C4-2B (cell line): ENCODE data around the gene LRRN4CL.

Source experiments
- CTCF ChIP-seq: fragments of 450-650 bp; conservative IDR thresholded peaks from 2 replicates; pipeline ENCODE4 v1.5.1; 2017; ENCODE audit warnings: mild to moderate bottlenecking
- ZFX ChIP-seq: fragments of 450-650 bp; IDR thresholded peaks from 2 replicates; pipeline ENCODE4 v1.6.1; 2017

- TF ChIP-seq CTCF (no peak), ZFX (no peak)
Measured at GRCh38 chr11:62705880-62706849, 16.8 kb upstream of the LRRN4CL start.
